A549 (cell line): ENCODE data around the gene SUSD1.

Experiments used
- BCL3 ChIP-seq: fragments of >200 bp; sonication (Bioruptor Twin); formaldehyde crosslinking; IDR thresholded peaks from 3 replicates; pipeline ENCODE4 v1.6.1; 2016
- BHLHE40 ChIP-seq: IDR thresholded peaks from 2 replicates; pipeline ENCODE4 v1.6.1; 2012; ENCODE audit warnings: low read depth, low read length, inconsistent platforms
- CTCF ChIP-seq: fragments of >200 bp; sonication (Bioruptor Twin); formaldehyde crosslinking; IDR thresholded peaks from 3 replicates; pipeline ENCODE4 v1.5.1; 2016
- EP300 ChIP-seq, 2 experiments: fragments of >200 bp; sonication (Bioruptor Twin); formaldehyde crosslinking; IDR thresholded peaks; 2 replicates in 1 of 2; 3 replicates in 1 of 2; pipeline ENCODE4 v1.6.1; 2016 to 2017
- HMGXB4 ChIP-seq: fragments of 250-450 bp; sonication (Bioruptor Pico); IDR thresholded peaks from 2 replicates; pipeline ENCODE4 v1.5.0; 2021; ENCODE audit warnings: mild to moderate bottlenecking, moderate library complexity, borderline replicate concordance
- USF2 ChIP-seq: fragments of 450-650 bp; IDR thresholded peaks from 2 replicates; pipeline ENCODE4 v1.6.1; 2014; ENCODE audit warnings: antibody characterized with exemption

- TF ChIP-seq BCL3 = no peak
- no peak for TF ChIP-seq EP300 (IDR thresholded peaks at IDR 0.05)
- TF ChIP-seq USF2 = no peak
- TF ChIP-seq HMGXB4 (CRISPR knock-in tag) = no peak
- TF ChIP-seq CTCF = no peak
- TF ChIP-seq BHLHE40 = no peak
Measured at GRCh38 chr9:112093147-112093869, 81.8 kb downstream of the SUSD1 start.
